Heart right ventricle (tissue), 16 donors: ENCODE data around the gene CGB5. TPM values are rescaled to one million over a fixed set of nuclear protein-coding genes. Genes with fewer than 3 reads are reported as not detected.

Source experiments
- ATAC-seq, 8 donors: fragments of 200-7000 bp; cut with Tn5 transposase; one replicate each; pipeline ENCODE4 v1.9.1; 2020; ENCODE audit warnings: mild to moderate bottlenecking in 8 of 8, moderate library complexity in 8 of 8, moderate number of reproducible peaks in 1 of 8
- DNase-seq, 2 donors: peaks; one replicate each; pipeline ENCODE4 v3.0.0-alpha.2; 2020
- H3K27ac ChIP-seq, 10 donors: fragments of 200-600 bp; sonication (generic) in 2 of 10; one replicate each; pipeline versions ENCODE4 v1.5.0 to v1.8.0; 2020 to 2022; ENCODE audit warnings: mild to moderate bottlenecking in 3 of 10
- H3K27me3 ChIP-seq, 7 donors: fragments of 200-600 bp; one replicate each; pipeline ENCODE4 v1.8.0; 2021 to 2022; ENCODE audit warnings: mild to moderate bottlenecking in 2 of 7
- H3K36me3 ChIP-seq, 9 donors: fragments of 200-600 bp; sonication (generic) in 1 of 9; one replicate each; pipeline versions ENCODE4 v1.5.0 to v1.8.0; 2020 to 2022; ENCODE audit warnings: mild to moderate bottlenecking in 2 of 9
- H3K4me1 ChIP-seq, 9 donors: fragments of 200-600 bp; sonication (generic) in 1 of 9; one replicate each; pipeline versions ENCODE4 v1.5.0 to v1.8.0; 2020 to 2022; ENCODE audit warnings: mild to moderate bottlenecking in 4 of 9
- H3K4me3 ChIP-seq, 10 donors: fragments of 200-600 bp; sonication (generic) in 2 of 10; one replicate each; pipeline versions ENCODE4 v1.5.0 to v1.8.0; 2020 to 2022; ENCODE audit warnings: mild to moderate bottlenecking in 7 of 10, moderate library complexity in 2 of 10
- H3K9me3 ChIP-seq, 11 donors: fragments of 200-600 bp in 10 of 11; sonication (generic) in 2 of 11; one replicate each; pipeline versions ENCODE4 v1.5.0 to v1.8.0; 2013 to 2022; ENCODE audit warnings: mild to moderate bottlenecking in 2 of 11, control low read depth in 1 of 11, moderate library complexity in 1 of 11
- WGBS, 2 donors: extraction: QIAGEN DNeasy Blood & Tissue Kit; methylation state at CpG; one replicate each; pipeline ENCODE4 v1.1.7; 2013; ENCODE audit warnings: inconsistent platforms in 1 of 2; 5-methylcytosine and 5-hydroxymethylcytosine counted together
- intact Hi-C, 10 donors: fragments of 100-400 bp; cut with DNase I; formaldehyde crosslinking; loops; one replicate each; pipeline versions ENCODE4 v1.11.1 to v1.14.2; 2022
- polyA plus RNA-seq, 2 donors: library from polyadenylated mRNA; stranded (reverse); fragments of 200-250 nt; gene quantifications; one replicate each; pipeline ENCODE4 v1.2.3, GENCODE V29; 2013
- total RNA-seq, 10 donors: library from RNA; stranded (reverse); fragmentation: NEBNext Ultra II Directional in 3 of 10; extraction: Animal tissue kit (Norgen Biotek cat#: 25700) in 3 of 10; gene quantifications; one replicate each; pipeline versions ENCODE4 v1.2.1 to v1.2.4, GENCODE V29; 2021 to 2023
- TF ChIP-seq, protein P1 (sequence below), 9 donors: fragments of 200-600 bp; sonication (generic) in 2 of 9; IDR thresholded peaks; one replicate each; pipeline versions ENCODE4 v1.5.0 to v1.8.0; 2021 to 2022; ENCODE audit warnings: antibody characterized with exemption in 9 of 9, mild to moderate bottlenecking in 5 of 9, moderate library complexity in 1 of 9
- donor health status: Arrhythmogenic right ventricular cardiomyopathy.
- donor health status: ischemic (EF 13 %, LVEDD 7.1; RV severe dilation, severe dysfunction).
- donor health status: healthy with polysubstance abuse.
- donor health status: DM: no; HTN: yes; CAD: no.
- donor health status: DM: no; HTN: no; CAD: no.
- donor health status: ischemic (EF 25% LVEDD 6.9; RV normal size, moderate dysfunction).
- donor health status: ischemic (EF 25% LVEDD 5.7; RV mildly dilated, moderate dysfunction).
- donor health status: healthy.
- donor health status: DM: yes; HTN: yes; CAD: no.
- donor health status: Ischemic cardiomyopathy.
- donor health status: ischemic (EF 35%, LVEDD 5.7; RV mildly dilated, moderate dysfunction).
- donor health status: nonischemic (EF 11% LVEDD 7.7; RV severe dilation, severe dysfunction).
- donor health status: DM: yes; HTN: yes; CAD: no.
- donor health status: PGD.
- donor health status: ischemic (EF 29% LVEDD 5.4; RV normal size, mild dysfunction).
- donor health status: nonischemic (EF 23%, LVEDD 6.1; RV moderate dilation, normal function).

Gene CGB5
- total and polyA plus RNA-seq, 12 donors: not detected

GRCh38 chr19:49061445-49061844 is 17.8 kb downstream of the CGB5 start:
- intact Hi-C loops: no loop called here
- peaks cover 0 to 39% (median 22%) of the 10 kb centered on the region in 9 donors for H3K4me1 ChIP-seq
- no peaks in the 10 kb centered on the region for H3K36me3 ChIP-seq
- H3K9me3 ChIP-seq: no peaks in the 10 kb centered on the region
- WGBS, 2 donors: 81 to 86% methylated on average over 25 of the region's 25 CpGs
- DNase-seq: no peak
- H3K4me3 ChIP-seq: no peak overlapping the region
- no peak for ATAC-seq
- H3K27me3 ChIP-seq: peaks cover 0 to 86% (median 54%) of the 10 kb centered on the region in 7 donors
- TF ChIP-seq, protein P1, sequence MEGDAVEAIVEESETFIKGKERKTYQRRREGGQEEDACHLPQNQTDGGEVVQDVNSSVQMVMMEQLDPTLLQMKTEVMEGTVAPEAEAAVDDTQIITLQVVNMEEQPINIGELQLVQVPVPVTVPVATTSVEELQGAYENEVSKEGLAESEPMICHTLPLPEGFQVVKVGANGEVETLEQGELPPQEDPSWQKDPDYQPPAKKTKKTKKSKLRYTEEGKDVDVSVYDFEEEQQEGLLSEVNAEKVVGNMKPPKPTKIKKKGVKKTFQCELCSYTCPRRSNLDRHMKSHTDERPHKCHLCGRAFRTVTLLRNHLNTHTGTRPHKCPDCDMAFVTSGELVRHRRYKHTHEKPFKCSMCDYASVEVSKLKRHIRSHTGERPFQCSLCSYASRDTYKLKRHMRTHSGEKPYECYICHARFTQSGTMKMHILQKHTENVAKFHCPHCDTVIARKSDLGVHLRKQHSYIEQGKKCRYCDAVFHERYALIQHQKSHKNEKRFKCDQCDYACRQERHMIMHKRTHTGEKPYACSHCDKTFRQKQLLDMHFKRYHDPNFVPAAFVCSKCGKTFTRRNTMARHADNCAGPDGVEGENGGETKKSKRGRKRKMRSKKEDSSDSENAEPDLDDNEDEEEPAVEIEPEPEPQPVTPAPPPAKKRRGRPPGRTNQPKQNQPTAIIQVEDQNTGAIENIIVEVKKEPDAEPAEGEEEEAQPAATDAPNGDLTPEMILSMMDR (IDR thresholded peaks at IDR 0.05): no peak
- H3K27ac ChIP-seq: no peak overlapping the region

GRCh38 chr19:49064029-49064629 is 20.5 kb downstream of the CGB5 start:
- no peaks in the 10 kb centered on the region for H3K9me3 ChIP-seq
- no peak overlapping the region for H3K27ac ChIP-seq
- peaks cover 0 to 83% (median 47%) of the 10 kb centered on the region in 7 donors for H3K27me3 ChIP-seq
- ATAC-seq: peak in 3 of 8 donors; percentile 10 to 47 (median 28)
- intact Hi-C loops: no loop called here
- TF ChIP-seq, protein P1 (IDR thresholded peaks at IDR 0.05): no peak
- no peaks in the 10 kb centered on the region for H3K36me3 ChIP-seq
- 47 to 54% methylated on average over 10 of the region's 10 CpGs for WGBS, 2 donors
- no peak overlapping the region for H3K4me3 ChIP-seq
- DNase-seq: no peak
- peaks cover 0 to 22% (median 9%) of the 10 kb centered on the region in 9 donors for H3K4me1 ChIP-seq

DNA sequence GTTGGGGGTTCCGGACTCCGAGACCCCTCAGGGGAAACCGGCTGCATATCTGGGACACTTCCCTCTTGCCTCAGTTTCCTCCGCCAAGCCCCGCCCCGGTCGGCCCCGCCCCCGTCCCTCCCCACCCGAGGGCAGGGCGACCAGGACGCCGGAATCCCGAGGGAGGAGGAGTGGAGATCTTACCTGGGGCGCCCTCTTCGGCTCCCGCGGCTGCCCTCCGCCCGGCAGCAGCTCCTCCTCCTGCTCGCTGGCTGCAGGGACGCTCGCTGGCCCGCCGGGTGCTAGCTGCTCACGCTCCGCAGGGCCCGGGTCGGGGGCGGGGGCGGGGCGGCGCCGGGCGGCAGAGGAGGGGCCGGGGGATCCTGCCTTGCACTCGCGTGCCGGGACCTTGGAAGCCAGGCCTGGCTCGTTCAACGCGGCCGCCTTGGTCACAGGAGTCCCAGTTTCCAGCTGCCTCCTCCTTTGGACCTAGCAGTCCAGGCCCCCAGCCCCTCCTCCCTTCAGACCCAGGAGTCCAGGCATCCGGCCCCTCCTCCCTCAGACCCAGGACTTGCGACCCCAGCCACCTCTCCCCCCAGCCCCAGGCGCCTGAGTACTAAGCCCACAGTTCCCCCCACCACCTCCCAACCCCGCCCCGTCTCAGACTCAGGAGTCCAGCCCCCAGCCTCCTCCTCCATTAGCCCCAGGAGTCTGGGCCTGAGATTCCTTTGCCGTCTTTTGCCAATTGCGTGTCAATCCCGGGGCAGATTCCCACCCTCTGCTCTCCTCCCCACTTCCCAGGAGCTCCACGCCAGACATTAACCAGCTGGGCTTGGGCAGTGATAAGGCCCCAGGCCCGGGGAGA is 21.3 kb downstream of the CGB5 start, which contains the start of gene NTF4:
TSS of gene NTF4 (minus strand) at position 51 of the 844 bp plus-strand sequence. CDS start 2,821 bp downstream, outside the sequence.
- DNase-seq: no peak
- 3% methylated on average over 43 to 53 of the region's 53 CpGs for WGBS, 2 donors

More for the DNA sequence above, 21.3 kb downstream of the CGB5 start, which contains the start of gene NTF4:
- TF ChIP-seq, protein P1 (IDR thresholded peaks at IDR 0.05): no peak
- H3K36me3 ChIP-seq: no peaks in the 10 kb centered on the region
- peaks cover 0 to 22% (median 9%) of the 10 kb centered on the region in 9 donors for H3K4me1 ChIP-seq
- H3K27ac ChIP-seq: no peak within 1 kb of the TSS
- peak within 1 kb of the TSS in 8 of 10 donors; percentile 3 to 42 (median 27) for H3K4me3 ChIP-seq
- H3K27me3 ChIP-seq: peaks cover 0 to 91% (median 56%) of the 10 kb centered on the region in 7 donors
- intact Hi-C loops: no loop called here
- no peaks in the 10 kb centered on the region for H3K9me3 ChIP-seq
- peak in 7 of 8 donors; percentile 25 to 59 (median 41) for ATAC-seq
